GM19099 (cell line): ENCODE results near the gene SERPING1.

ENCODE experiments used
- POLR2A ChIP-seq: IDR thresholded peaks from 3 replicates; pipeline ENCODE4 v1.6.1; 2011; ENCODE audit warnings: low read depth; ENCODE audit not compliant: insufficient read length; ENCODE audit errors: extremely low read depth

Gene SERPING1

GRCh38 chr11:57650739-57651090, 53.2 kb downstream of the SERPING1 start:
- TF ChIP-seq POLR2A: no peak

GRCh38 chr11:57651408-57651807, 53.9 kb downstream of the SERPING1 start:
- no peak for TF ChIP-seq POLR2A

GRCh38 chr11:57652662-57653061, 55.2 kb downstream of the SERPING1 start:
- no peak for TF ChIP-seq POLR2A

- TF ChIP-seq POLR2A: no peak
Measured at GRCh38 chr11:57653163-57653562, 55.7 kb downstream of the SERPING1 start.

- TF ChIP-seq POLR2A: no peak
Measured at GRCh38 chr11:57656885-57657193, 59.4 kb downstream of the SERPING1 start.

GRCh38 chr11:57657194-57658022, 59.9 kb downstream of the SERPING1 start, which contains the start of gene CLP1:
Gene CLP1 (plus strand): TSS chr11:57657762. CDS start chr11:57659477, 1,715 bp downstream.
- TF ChIP-seq POLR2A: peak; percentile 73

- no peak for TF ChIP-seq POLR2A
Measured at GRCh38 chr11:57658023-57658361, 60.5 kb downstream of the SERPING1 start.

GRCh38 chr11:57659669-57660068, 62.2 kb downstream of the SERPING1 start:
- no peak for TF ChIP-seq POLR2A

GRCh38 chr11:57662893-57663292, 65.4 kb downstream of the SERPING1 start:
- TF ChIP-seq POLR2A: no peak

GRCh38 chr11:57663975-57664374, 66.5 kb downstream of the SERPING1 start:
- no peak for TF ChIP-seq POLR2A
